B cell (primary cell): ENCODE measurements around the gene LRRC42. TPM values are rescaled to one million over a fixed set of nuclear protein-coding genes. Genes with fewer than 3 reads are reported as not detected.

Experiments used
- ATAC-seq: fragments of 200-7000 bp; cut with Tn5 transposase; one replicate; pipeline ENCODE4 v1.10.0; 2021; ENCODE audit warnings: low read depth, mild to moderate bottlenecking, moderate number of reproducible peaks, moderate library complexity
- CTCF ChIA-PET: fragments of 350-600 bp; sonication (Branson Sonifier 250); formaldehyde crosslinking; loops from one replicate; lab custom pipeline; 2021; ENCODE audit warnings: antibody characterized with exemption, inconsistent platforms; lab: Charles Lee
- POLR2A ChIA-PET: fragments of 350-600 bp; sonication (Branson Sonifier 250); formaldehyde crosslinking; loops from one replicate; lab custom pipeline; 2021; ENCODE audit warnings: antibody characterized with exemption; lab: Charles Lee
- DNase-seq: peaks from one replicate; pipeline ENCODE4 v3.0.0; 2013
- H2AFZ ChIP-seq: 2 replicates; pipeline ENCODE4 v1.6.1; 2012; ENCODE audit warnings: mild to moderate bottlenecking, low read depth, low read length; ENCODE audit not compliant: insufficient read depth, poor library complexity, severe bottlenecking
- H3K27ac ChIP-seq, 2 donors: 1 replicate in 1 of 2; 2 replicates in 1 of 2; pipeline ENCODE4 v1.5.1; 2012 to 2013; ENCODE audit warnings: low read length in 2 of 2, mild to moderate bottlenecking in 2 of 2, moderate library complexity in 1 of 2
- H3K27me3 ChIP-seq, 4 experiments: fragments of 200-600 bp in 1 of 4; sonication (generic) in 1 of 4; replicated peaks in 1 of 4; 1 replicate in 2 of 4; 2 replicates in 2 of 4; pipeline versions ENCODE4 v1.6.1 to v1.7.0; 2013 to 2016; ENCODE audit warnings: low read length in 3 of 4, mild to moderate bottlenecking in 2 of 4, mixed read lengths in 1 of 4, moderate library complexity in 1 of 4; ENCODE audit not compliant: insufficient read depth in 4 of 4, control insufficient read depth in 3 of 4; ENCODE audit errors: control extremely low read depth in 1 of 4
- H3K36me3 ChIP-seq, 2 experiments: replicated peaks in 1 of 2; 1 replicate in 1 of 2; 2 replicates in 1 of 2; pipeline versions ENCODE4 v1.6.1 to v1.7.1; 2013; ENCODE audit warnings: low read length in 1 of 2; ENCODE audit not compliant: insufficient read depth in 2 of 2, control insufficient read depth in 1 of 2; ENCODE audit errors: control extremely low read depth in 1 of 2, extremely low read depth in 1 of 2
- H3K4me1 ChIP-seq, 2 donors: fragments of 200-600 bp in 1 of 2; sonication (generic) in 1 of 2; 1 replicate in 1 of 2; 2 replicates in 1 of 2; pipeline versions ENCODE4 v1.5.1 to v1.6.1; 2013 to 2017; ENCODE audit warnings: low read length in 2 of 2; ENCODE audit not compliant: control insufficient read depth in 2 of 2, insufficient read depth in 2 of 2
- H3K4me2 ChIP-seq: replicated peaks from 2 replicates; pipeline ENCODE3; 2012; ENCODE audit warnings: mild to moderate bottlenecking, low read depth, low read length; ENCODE audit not compliant: poor library complexity, severe bottlenecking
- H3K4me3 ChIP-seq, 5 experiments: fragments of 200-600 bp in 1 of 5; sonication (generic) in 1 of 5; 1 replicate in 3 of 5; 2 replicates in 2 of 5; pipeline versions ENCODE4 v1.5.1 to v1.7.0; 2011 to 2016; ENCODE audit warnings: low read length in 4 of 5, mild to moderate bottlenecking in 4 of 5, low read depth in 2 of 5, control low read depth in 1 of 5, moderate library complexity in 1 of 5; ENCODE audit not compliant: insufficient read depth in 1 of 5; ENCODE audit errors: control extremely low read depth in 1 of 5, extremely low read depth in 1 of 5
- H3K79me2 ChIP-seq: fragments of 200-600 bp; sonication (generic); one replicate; pipeline ENCODE4 v1.6.0; 2016; ENCODE audit warnings: low read length; ENCODE audit not compliant: control insufficient read depth, insufficient read depth
- H3K9ac ChIP-seq: fragments of 200-600 bp; sonication (generic); 2 replicates; pipeline ENCODE4 v1.6.1; 2017; ENCODE audit warnings: mild to moderate bottlenecking, low read length, moderate library complexity
- H3K9me3 ChIP-seq, 3 donors: one replicate each; pipeline versions ENCODE4 v1.6.1 to v1.7.1; 2013; ENCODE audit warnings: low read length in 2 of 3; ENCODE audit not compliant: control insufficient read depth in 2 of 3, insufficient read depth in 1 of 3; ENCODE audit errors: control extremely low read depth in 1 of 3
- H4K20me1 ChIP-seq: 2 replicates; pipeline ENCODE4 v1.6.0; 2012; ENCODE audit warnings: mild to moderate bottlenecking, low read length; ENCODE audit not compliant: insufficient read depth, control insufficient read depth, poor library complexity, severe bottlenecking
- H3K27ac Mint-ChIP-seq: one replicate; pipeline ENCODE4 v1.8.0; 2021; ENCODE audit warnings: mixed read lengths
- H3K27me3 Mint-ChIP-seq: one replicate; pipeline ENCODE4 v1.8.0; 2021; ENCODE audit warnings: mixed read lengths
- H3K4me1 Mint-ChIP-seq: one replicate; pipeline ENCODE4 v1.8.0; 2021; ENCODE audit warnings: mixed read lengths
- H3K4me3 Mint-ChIP-seq: one replicate; pipeline ENCODE4 v1.8.0; 2021; ENCODE audit warnings: mixed read lengths
- H3K9me3 Mint-ChIP-seq: one replicate; pipeline ENCODE4 v1.8.0; 2022; ENCODE audit warnings: mixed read lengths; ENCODE audit not compliant: insufficient read depth
- EZH2 ChIP-seq: IDR thresholded peaks from 2 replicates; pipeline ENCODE4 v1.6.1; 2012; ENCODE audit warnings: borderline replicate concordance, low read depth, mild to moderate bottlenecking, moderate library complexity, low read length; ENCODE audit not compliant: insufficient read depth, poor library complexity, severe bottlenecking
- WGBS: methylation state at CpG from one replicate; pipeline ENCODE4 v1.1.5; 2013; ENCODE audit warnings: missing lambda C conversion rate; ENCODE audit not compliant: insufficient coverage; 5-methylcytosine and 5-hydroxymethylcytosine counted together
- intact Hi-C: fragments of 100-400 bp; cut with micrococcal nuclease; formaldehyde crosslinking; loops from one replicate; pipeline ENCODE4 v1.10.0; 2022
- polyA plus RNA-seq: library from polyadenylated mRNA; depleted of rRNA; stranded (reverse); fragments of >200 nt; gene quantifications from 2 replicates; pipeline ENCODE4 v1.2.3, GENCODE V29; 2012
- total RNA-seq, 2 donors: library from RNA; stranded (reverse); fragments of 120-200 nt in 1 of 2; gene quantifications; 1 replicate in 1 of 2; 2 replicates in 1 of 2; pipeline versions ENCODE4 v1.2.3 to v1.2.4, GENCODE V29; 2013 to 2022
- TF ChIP-seq, protein P1 (sequence below): fragments of 200-600 bp; IDR thresholded peaks from one replicate; pipeline ENCODE4 v1.8.0; 2022; ENCODE audit warnings: antibody characterized with exemption, mild to moderate bottlenecking

LRRC42 gene
- total and polyA plus RNA-seq, 2 donors (not counting 1 experiment from before 2014, with no cell fraction given), result 4.7 to 10.3 TPM

DNA sequence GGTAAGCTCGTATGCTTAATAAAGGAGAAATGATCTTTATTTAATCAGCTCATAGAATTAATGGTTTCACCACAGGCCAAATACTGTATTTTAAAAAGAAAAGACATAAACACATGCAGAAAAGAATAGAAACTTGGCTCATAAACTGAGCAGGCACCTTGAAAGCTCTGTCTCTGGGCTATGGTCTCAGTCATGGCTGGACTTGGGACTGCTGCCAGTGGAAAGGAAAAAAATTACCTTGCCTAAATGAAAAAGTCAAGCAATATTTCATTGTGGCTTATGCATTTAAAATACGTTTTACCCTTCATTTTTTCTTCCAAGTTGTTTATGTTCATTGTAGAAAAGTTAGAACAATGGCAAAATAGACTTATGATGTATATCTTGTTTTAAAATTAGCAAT is 8.0 kb downstream of the LRRC42 start:
- Histone ChIP-seq H3K79me2 (no peaks in the 10 kb centered on the region), H3K4me3 (no peak overlapping the region), H3K36me3 (peaks cover 6 to 13% of the 10 kb centered on the region in 2 experiments), H3K9ac (no peak overlapping the region), H2AFZ (no peak overlapping the region), H3K9me3 (no peaks in the 10 kb centered on the region), H4K20me1 (no peaks in the 10 kb centered on the region), H3K27ac (no peak overlapping the region), H3K4me2 (no peak overlapping the region), H3K4me1 (no peaks in the 10 kb centered on the region), H3K27me3 (no peaks in the 10 kb centered on the region)
- intact Hi-C loops, result no loop called here
- TF ChIP-seq EZH2, result no peak
- TF ChIP-seq, protein P1, sequence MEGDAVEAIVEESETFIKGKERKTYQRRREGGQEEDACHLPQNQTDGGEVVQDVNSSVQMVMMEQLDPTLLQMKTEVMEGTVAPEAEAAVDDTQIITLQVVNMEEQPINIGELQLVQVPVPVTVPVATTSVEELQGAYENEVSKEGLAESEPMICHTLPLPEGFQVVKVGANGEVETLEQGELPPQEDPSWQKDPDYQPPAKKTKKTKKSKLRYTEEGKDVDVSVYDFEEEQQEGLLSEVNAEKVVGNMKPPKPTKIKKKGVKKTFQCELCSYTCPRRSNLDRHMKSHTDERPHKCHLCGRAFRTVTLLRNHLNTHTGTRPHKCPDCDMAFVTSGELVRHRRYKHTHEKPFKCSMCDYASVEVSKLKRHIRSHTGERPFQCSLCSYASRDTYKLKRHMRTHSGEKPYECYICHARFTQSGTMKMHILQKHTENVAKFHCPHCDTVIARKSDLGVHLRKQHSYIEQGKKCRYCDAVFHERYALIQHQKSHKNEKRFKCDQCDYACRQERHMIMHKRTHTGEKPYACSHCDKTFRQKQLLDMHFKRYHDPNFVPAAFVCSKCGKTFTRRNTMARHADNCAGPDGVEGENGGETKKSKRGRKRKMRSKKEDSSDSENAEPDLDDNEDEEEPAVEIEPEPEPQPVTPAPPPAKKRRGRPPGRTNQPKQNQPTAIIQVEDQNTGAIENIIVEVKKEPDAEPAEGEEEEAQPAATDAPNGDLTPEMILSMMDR, result no peak
- Mint-ChIP-seq H3K27ac (no peak overlapping the region), H3K4me1 (no peaks in the 10 kb centered on the region), H3K27me3 (no peaks in the 10 kb centered on the region), H3K9me3 (no peaks in the 10 kb centered on the region), H3K4me3 (no peak overlapping the region)
- DNase-seq (no peak), ATAC-seq (no peak)
- ChIA-PET POLR2A (no interaction called here), CTCF (interaction anchor here (0.7 to 11.4 kb wide), 3 partner anchors 24 to 98 kb away, joined by 3 to 180 read pairs (median 3); no protein-coding TSS in a partner anchor)
- no CpG with 5 or more reads among the region's 2 CpGs for WGBS

DNA sequence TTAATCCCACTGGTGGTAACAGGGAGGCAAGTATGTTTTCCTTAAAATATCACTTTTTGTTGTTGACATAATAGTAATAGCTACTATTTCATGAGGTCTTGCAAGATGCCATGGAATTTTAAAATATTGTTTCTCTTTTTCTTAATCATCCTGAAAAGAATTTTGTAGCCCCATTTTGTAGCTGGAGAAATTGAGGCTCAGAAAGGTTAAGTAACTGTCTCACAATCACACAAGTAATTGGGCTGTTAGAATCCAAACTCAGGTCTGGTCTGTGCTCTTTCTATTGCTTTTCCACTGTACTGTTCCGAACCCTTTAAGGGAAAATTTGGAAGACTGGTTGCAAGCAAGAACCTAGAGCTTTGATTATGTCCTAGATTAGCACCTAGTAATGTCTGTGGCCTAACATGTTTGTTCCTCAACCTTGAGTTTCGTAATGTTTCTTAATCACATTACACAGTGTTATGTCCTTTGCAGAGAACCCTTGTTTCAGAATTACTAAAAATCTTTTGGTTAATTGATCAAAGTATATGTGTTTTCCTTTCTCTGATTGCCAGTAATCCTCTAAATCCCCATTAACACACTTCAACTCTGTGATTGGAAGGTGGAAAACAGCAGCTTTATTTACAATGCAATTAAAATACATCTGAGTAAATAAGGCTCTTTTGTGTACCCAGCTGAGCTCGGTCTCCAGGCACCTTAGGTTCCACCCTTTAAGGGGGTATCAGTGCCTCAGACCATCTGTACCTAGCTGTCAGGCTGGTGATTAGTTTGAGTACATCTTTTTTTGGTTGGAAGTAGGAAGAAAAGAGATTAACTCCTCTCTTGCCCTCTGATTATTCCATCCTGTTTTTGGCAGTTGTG is 10.4 kb downstream of the LRRC42 start:
- Histone ChIP-seq H3K36me3 (peaks cover 7 to 19% of the 10 kb centered on the region in 2 experiments), H2AFZ (no peak overlapping the region), H3K79me2 (no peaks in the 10 kb centered on the region), H3K4me1 (no peaks in the 10 kb centered on the region), H3K27ac (no peak overlapping the region), H3K4me3 (no peak overlapping the region), H3K4me2 (no peak overlapping the region), H3K27me3 (no peaks in the 10 kb centered on the region), H4K20me1 (no peaks in the 10 kb centered on the region), H3K9me3 (no peaks in the 10 kb centered on the region), H3K9ac (no peak overlapping the region)
- POLR2A ChIA-PET, result no interaction called here
- Mint-ChIP-seq H3K4me1 (no peaks in the 10 kb centered on the region), H3K27ac (no peak overlapping the region), H3K4me3 (no peak overlapping the region), H3K27me3 (no peaks in the 10 kb centered on the region), H3K9me3 (no peaks in the 10 kb centered on the region)
- CTCF ChIA-PET, result interaction anchor here (1.3 to 2.2 kb wide), 3 partner anchors 9 to 95 kb away, joined by 5 to 19 read pairs (median 5); no protein-coding TSS in a partner anchor
- no CpG with 5 or more reads among the region's 3 CpGs for WGBS
- ATAC-seq (no peak), DNase-seq (no peak)
- intact Hi-C loops, result loop anchor here (5.0 kb wide), 1 partner anchor 856 kb away; no protein-coding TSS in a partner anchor
- TF ChIP-seq EZH2, result no peak
- TF ChIP-seq, protein P1, result no peak
